GM21423 (cell line): ENCODE data around the gene DCAF5.
A peak's percentile ranks its signal among the peaks of the same experiment; 100 is the strongest.
"Not testable (repeated sequence)": the region's sequence is repeated elsewhere in the genome, so short reads cannot be mapped to it uniquely, and the experiment has no call there.

Experiments used
- ATAC-seq: cut with Tn5 transposase; IDR thresholded peaks from one replicate; pipeline ENCODE4 v1.9.1; 2021; ENCODE audit warnings: mild to moderate bottlenecking, moderate library complexity; ENCODE audit not compliant: unreplicated experiment

The DCAF5 gene

DNA sequence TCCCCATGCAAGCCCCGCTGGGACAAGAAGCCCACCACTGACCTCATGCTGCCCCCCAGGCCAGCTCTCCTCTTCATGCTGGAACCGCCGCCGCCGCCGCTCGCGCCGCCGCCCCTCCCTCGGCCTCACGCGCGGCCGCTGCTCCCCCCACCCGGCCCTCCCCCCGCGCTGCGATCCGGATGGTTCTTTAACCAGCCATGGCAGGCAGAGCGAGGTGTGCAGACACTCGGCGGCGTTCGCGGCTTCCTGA, at the start of gene DCAF5:
DCAF5 (minus strand) TSS at position 218 of the 250 bp plus-strand sequence; CDS start at position 77, 141 bp downstream.
- ATAC-seq: no peak

DNA sequence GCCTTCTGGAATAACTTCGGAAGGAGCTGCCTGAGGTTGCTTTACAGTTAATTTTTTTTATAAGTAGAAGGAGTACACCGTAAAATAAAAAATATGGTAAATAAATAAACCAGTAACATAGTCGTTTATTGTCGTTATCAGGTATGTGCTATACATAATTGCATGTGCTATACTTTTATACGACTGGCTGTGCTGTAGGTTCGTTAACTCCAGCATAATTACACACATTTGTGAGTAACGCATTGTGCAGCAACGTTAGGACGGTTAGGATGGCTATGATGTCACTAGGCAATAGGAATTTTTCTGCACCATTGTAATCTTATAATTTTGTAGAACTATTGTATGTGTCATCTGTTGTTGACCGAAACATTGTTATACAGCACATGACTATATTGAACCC, 46.9 kb upstream of the DCAF5 start:
- no peak for ATAC-seq

GRCh38 chr14:69193721-69194120, 40.8 kb upstream of the DCAF5 start:
- no peak for ATAC-seq

GRCh38 chr14:69191340-69192111, 38.6 kb upstream of the DCAF5 start, which contains the start of gene EXD2:
TSS of gene EXD2 (plus strand) at chr14:69191498. CDS start at chr14:69209471, 17,973 bp downstream.
- ATAC-seq: peak; percentile 80

DNA sequence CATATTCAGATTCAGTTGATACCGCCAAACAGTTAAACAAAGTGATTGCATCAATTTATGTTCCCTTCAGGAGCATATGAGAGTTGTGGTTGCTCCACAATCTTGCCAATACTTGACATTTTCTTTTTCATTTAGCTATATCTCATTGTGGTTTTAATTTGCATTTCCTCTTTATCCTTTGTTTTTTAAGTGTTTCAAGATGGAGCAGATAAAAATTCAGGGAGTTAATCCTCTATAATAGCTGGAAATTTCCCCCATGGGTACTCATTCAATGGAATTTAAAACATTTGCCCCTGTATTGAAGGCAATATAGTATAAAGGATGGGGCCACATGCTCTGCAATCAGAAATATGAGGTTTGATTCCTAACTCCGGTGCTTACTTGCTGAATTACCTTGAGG, 37.3 kb upstream of the DCAF5 start:
- ATAC-seq: no peak

DNA sequence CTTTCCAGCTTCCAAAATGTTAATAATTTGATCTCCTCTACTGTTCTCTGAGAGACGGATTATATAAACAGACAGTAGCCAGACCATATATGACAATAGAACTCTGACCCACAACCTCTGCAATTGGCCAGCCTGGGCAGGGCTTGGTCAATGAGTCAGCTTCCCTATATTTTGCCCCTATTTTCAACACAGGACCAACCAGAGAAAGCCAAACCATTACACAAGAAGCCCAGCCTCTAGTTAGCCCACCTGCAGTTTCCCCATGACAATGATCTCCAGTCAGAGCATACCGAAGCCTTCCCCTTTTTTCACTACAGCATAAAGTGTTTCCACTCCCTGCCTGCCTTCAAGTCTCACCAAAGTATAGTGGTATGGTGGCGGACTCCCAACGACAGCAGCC, 30.8 kb upstream of the DCAF5 start:
- no peak for ATAC-seq

GRCh38 chr14:69182580-69182979, 29.7 kb upstream of the DCAF5 start:
- not testable (repeated sequence) for ATAC-seq

DNA sequence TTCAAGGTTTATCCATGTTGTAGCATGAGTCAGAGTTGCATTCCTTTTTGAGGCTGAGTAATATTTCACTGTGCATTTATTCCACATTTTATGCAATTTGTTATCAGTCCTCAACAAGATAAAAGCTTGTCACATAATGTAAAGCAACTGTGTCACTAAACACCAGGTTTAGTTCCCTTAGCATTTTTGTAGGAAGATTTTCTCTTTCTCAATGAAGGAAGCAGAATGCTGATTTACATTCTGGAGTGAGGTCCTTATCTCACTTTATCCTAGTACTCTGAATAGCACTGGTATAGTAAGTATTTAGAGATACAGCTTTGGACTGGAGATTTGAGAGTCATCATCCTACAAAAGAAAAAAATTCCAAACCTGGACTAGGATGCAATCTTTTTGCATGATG, 28.6 kb upstream of the DCAF5 start:
- ATAC-seq: no peak

DNA sequence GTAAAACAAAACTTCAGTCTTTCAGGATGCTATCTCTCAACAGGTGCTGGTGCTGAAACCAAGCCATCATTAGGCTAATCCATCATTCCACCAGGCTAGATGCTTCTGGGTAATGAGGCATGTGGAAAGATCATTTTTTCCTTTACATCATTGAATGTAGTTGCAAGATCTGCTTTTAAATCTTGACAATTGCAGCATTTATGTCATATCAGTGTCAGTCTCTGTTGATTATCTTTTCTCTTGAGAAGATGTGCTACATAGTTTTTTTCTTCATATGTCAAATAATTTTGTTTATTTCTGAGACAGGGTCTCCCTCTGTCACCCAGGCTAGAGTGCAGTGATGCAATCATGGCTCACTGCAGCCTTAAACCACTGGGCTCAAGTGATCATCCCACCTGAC, 22.2 kb upstream of the DCAF5 start:
- ATAC-seq: no peak

GRCh38 chr14:69171569-69171968, 18.6 kb upstream of the DCAF5 start:
- no peak for ATAC-seq

GRCh38 chr14:69170839-69171238, 17.9 kb upstream of the DCAF5 start:
- ATAC-seq: no peak

- not testable (repeated sequence) for ATAC-seq
These were observed 12.9 kb upstream of the DCAF5 start for GRCh38 chr14:69165787-69166186.

DNA sequence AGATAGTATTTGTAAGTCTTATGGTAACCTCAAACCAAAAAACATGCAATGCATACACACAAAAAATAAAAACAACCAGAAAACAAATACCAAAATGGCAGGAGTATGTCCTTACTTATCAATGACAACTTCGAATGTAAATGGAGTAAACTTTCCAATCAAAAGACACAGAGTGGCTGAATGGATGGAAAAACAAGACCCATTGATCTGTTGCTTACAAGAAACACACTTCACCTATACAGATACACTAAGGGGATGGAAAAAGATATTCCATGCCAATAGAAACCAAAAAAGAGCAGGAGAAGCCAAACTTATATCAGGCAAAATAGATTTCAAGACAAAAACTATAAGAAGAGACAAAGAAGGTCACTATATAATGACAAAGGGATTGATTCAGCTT, 8.7 kb upstream of the DCAF5 start:
- ATAC-seq: no peak

DNA sequence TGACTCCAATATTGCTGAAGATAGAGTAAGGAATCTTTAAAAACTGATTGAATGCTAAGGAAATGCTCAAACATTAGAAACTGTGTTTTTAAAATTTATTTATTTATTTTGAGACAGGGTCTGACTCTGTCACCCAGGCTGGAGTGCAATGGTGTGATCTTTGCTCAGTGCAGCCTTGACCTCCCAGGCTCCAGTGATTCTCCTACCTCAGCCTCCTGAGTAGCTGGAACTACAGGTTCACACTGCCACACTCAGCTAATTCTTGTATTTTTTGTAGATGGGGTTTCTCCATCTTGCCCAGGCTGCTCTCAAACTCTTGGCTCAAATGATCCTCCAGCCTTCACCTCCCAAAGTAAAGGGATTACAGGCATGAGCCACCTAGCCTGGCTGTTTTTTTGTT, 3.3 kb upstream of the DCAF5 start:
- ATAC-seq: no peak

DNA sequence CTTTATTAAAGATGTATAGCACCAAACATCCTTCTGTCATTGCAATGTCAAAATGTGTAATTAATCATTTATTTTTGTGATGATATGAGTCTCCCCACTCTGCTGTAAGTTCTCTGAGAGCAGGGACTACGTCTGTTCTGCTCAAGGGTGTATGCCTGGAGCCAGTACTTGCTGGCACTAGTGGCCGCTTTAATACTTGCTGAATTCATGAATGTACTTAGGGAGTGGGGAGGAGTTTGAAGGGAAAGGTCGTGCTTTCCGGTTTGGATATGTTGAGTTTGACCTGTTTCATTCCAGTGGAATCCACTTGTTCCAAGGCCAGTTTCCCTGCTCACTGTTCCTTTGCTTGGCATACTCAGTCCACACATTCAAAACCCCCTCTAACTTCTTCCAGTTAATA, 1.9 kb upstream of the DCAF5 start:
- ATAC-seq: no peak

DNA sequence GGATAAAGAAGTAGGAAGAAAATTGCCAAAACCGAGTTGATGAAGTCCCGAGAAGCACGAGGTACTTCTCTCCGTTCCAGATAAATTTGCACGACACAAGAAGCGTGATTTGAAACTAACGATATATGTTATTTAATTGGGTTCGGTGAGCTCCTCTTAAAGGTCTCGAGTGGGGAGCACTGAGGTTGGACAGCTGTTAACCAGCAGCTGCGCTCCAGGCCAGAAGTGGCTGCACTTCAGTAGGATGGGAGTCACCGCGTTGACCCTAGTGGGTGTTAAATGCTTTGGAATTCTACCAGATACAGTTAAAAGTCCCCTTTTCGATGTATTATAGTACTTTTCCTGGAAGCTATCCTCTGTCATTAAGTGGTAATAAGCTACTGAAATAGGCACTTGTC, 953 bp upstream of the DCAF5 start:
- no peak for ATAC-seq

- peak; percentile 85 for ATAC-seq
These were observed 393 bp upstream of the DCAF5 start for GRCh38 chr14:69153152-69153872.

DNA sequence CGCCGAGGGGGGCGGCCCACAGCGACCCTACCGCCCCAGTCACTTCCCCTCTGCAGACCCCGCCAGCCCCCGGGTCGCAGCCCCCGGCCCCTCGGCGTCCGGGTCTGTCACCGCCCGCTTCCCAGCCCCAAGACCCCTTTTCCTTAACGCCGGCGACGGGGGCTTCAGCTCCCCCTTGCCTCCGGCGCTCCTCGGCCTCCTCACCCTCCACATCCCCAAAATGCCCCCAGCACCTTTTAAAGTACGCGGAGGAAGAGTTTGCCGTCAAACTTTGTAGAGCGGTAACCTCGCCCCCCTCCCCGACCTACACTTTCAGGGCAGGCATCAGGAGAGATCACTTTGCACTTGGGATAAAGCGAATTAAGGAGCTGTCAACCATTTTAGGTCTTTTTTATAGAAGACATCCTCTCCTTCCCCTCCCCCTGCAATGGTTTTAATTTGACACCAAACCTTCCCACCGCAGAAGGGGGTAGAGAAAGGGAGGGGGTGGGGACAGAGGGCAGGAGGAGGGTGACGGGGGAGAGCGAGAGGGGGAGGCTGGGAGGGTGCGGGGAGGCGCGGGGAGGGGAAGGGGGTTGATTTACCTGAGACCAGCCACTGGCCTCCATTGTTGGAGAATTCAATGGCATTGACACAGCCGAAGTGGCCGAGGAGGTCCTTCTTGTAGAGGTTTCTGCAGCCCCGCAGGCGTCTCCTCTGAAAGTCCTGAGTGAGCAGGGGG, 578 bp downstream of the DCAF5 start:
- peak; percentile 3 for ATAC-seq

DNA sequence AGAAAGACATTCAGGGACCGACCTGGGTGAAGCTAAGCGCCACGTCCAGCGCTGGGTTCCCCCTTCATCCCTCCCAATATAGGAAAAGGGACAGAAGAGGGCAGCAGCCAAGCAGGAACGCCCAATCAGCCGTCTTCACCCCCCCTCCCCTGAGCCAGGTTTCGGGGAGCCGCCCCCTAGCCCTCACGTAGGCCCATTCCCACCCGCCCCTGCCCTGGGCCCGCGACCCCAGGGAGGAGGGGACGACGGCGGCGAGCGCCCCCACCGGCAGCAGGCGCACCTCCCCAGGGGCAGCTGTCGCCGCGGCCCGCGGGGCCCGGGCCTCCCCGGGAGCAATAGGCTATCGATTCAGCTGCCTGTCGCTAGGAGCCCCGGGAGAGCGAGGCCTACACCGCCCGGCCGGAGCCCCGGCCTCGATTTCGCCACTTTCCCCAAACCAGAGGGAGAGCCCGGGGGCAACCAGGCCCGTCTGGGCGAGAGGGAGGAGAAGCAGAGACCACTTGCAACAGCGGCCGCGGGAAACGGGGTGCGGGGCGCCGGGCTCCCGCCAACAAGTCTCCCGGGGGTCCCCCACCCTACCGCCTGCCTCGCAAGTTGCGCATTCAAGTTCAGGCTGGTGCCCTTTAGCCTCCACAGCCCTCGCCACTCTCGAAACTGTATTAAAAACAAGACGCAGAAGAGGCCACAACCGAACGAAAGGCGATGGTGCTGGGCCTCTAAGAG, 1.3 kb downstream of the DCAF5 start:
- ATAC-seq: peak; percentile 50

GRCh38 chr14:69149461-69150244, 3.3 kb downstream of the DCAF5 start:
- no peak for ATAC-seq
